ENCODE data around the gene SEPTIN2.

DNA sequence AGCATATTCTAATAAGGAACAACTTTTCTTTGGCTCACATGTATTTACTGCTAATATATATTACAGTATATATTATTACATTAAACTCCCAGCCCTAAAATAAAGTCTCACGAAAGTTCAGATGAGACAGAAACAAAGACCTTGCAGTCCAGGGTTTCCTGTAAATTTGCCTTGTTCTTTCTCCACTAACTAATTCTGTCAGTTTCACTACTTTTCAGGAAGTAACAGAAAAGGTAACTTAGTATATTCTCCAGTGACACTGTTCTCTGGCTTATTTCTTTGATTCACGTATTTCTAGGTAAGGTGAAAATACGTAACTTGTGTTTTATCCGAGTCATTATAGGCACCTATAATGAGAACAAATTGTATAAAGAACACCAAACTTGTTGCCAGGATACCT lies 35.4 kb upstream of the SEPTIN2 start:
- TF ChIP-seq, protein P1, sequence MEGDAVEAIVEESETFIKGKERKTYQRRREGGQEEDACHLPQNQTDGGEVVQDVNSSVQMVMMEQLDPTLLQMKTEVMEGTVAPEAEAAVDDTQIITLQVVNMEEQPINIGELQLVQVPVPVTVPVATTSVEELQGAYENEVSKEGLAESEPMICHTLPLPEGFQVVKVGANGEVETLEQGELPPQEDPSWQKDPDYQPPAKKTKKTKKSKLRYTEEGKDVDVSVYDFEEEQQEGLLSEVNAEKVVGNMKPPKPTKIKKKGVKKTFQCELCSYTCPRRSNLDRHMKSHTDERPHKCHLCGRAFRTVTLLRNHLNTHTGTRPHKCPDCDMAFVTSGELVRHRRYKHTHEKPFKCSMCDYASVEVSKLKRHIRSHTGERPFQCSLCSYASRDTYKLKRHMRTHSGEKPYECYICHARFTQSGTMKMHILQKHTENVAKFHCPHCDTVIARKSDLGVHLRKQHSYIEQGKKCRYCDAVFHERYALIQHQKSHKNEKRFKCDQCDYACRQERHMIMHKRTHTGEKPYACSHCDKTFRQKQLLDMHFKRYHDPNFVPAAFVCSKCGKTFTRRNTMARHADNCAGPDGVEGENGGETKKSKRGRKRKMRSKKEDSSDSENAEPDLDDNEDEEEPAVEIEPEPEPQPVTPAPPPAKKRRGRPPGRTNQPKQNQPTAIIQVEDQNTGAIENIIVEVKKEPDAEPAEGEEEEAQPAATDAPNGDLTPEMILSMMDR (IDR thresholded peaks at IDR 0.05), result no peak
- TF ChIP-seq POLR2AphosphoS5 (IDR thresholded peaks at IDR 0.05) (no peak), POLR2A (IDR thresholded peaks at IDR 0.05) (no peak)
